ENCODE measurements around the gene VWA3A.
"Not testable (repeated sequence)": the region's sequence is repeated elsewhere in the genome, so short reads cannot be mapped to it uniquely, and the experiment has no call there.

The VWA3A gene

DNA sequence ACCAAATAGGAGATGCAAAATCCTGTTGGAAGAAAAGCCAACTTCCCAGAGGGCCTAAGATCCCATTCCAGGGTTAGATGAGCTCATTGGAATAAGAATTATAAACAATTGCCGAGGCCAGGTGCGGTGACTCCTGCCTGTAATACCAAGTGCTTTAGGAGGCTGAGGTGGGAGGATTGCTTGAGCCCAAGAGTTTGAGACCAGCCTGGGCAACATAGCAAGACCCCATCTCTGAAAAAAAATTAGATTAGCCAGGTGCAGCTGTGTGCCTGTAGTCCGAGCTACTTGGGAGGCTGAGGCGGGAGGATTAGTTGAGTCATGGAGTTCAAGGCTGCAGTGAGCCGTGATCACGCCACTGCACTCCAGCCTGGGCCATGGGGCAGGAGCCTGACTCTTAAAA, 52.2 kb downstream of the VWA3A start:
- Histone ChIP-seq H3K4me1 (ENCODE audit: control insufficient read depth, insufficient read depth, low read length) (no peaks in the 10 kb centered on the region), H3K36me3 (ENCODE audit: control insufficient read depth, insufficient read depth, low read length) (no peaks in the 10 kb centered on the region), H3K27me3 (ENCODE audit: control insufficient read depth, insufficient read depth, low read length) (no peaks in the 10 kb centered on the region), H3K9me3 (ENCODE audit: control insufficient read depth, insufficient read depth, low read length) (no peaks in the 10 kb centered on the region), H3K4me3 (ENCODE audit: low read depth, low read length) (no peak overlapping the region), H3K9ac (ENCODE audit: low read depth, low read length) (no peak overlapping the region)

DNA sequence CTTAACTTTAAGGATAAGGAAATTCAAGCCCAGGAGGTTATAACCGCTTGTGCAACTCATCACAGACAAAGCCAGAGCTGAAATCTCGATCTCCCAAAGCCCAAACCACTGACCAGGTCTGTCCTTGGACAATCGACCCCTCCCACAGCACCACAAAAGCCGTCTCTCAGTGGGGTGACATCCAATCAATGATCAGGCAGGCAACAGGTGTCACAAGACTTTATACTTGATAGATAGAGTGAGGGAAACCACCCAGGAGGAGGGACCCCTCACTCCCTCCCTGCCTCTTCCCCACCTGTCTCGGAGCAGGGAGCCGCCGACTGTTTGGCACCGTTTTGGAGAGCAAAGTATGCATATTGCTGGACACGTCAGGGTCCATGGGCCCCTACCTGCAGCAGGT, 55.5 kb downstream of the VWA3A start:
- no peak overlapping the region for H3K4me3 ChIP-seq (ENCODE audit: low read depth, low read length)
- H3K27me3 ChIP-seq (ENCODE audit: control insufficient read depth, insufficient read depth, low read length): no peaks in the 10 kb centered on the region
- H3K9ac ChIP-seq (ENCODE audit: low read depth, low read length): no peak overlapping the region
- H3K9me3 ChIP-seq (ENCODE audit: control insufficient read depth, insufficient read depth, low read length): no peaks in the 10 kb centered on the region
- no peaks in the 10 kb centered on the region for H3K4me1 ChIP-seq (ENCODE audit: control insufficient read depth, insufficient read depth, low read length)
- H3K36me3 ChIP-seq (ENCODE audit: control insufficient read depth, insufficient read depth, low read length): no peaks in the 10 kb centered on the region

DNA sequence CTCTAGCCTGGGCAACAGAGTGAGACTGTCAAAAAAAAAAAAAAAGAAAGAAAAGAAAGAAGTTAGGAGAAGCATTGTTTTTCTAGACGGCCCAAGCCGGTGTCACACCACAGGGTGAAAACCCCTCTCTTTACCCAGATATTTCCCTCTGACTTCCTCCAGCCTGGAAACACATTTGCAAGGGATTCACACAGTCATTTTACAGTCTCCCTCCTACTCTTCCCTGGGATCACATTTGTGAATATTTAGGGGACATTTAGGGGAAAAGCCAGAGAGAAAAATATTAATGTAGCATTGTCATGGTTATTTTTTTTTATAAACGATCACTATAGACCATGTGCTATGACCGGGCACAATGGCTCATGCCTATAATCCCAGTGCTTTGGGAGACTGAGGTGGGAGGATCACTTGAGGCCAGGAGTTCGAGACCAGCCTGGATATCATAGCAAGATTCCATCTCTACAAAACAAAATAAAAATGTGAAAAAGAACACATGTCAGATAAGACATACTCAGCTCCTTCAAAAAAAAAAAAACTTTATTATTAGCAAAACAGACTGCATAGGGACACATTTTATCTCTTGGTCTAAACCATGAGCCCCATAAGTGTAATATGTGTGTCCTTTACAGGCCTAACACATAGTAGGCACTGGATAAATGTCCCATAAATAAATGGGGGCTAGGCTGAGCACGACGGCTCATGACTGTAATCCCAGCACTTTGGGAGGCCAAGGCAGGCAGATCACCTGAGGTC, 59.1 kb downstream of the VWA3A start:
- no peaks in the 10 kb centered on the region for H3K27me3 ChIP-seq (ENCODE audit: control insufficient read depth, insufficient read depth, low read length)
- no peak overlapping the region for H3K9ac ChIP-seq (ENCODE audit: low read depth, low read length)
- H3K4me3 ChIP-seq (ENCODE audit: low read depth, low read length): no peak overlapping the region
- H3K4me1 ChIP-seq (ENCODE audit: control insufficient read depth, insufficient read depth, low read length): no peaks in the 10 kb centered on the region
- H3K9me3 ChIP-seq (ENCODE audit: control insufficient read depth, insufficient read depth, low read length): no peaks in the 10 kb centered on the region
- no peaks in the 10 kb centered on the region for H3K36me3 ChIP-seq (ENCODE audit: control insufficient read depth, insufficient read depth, low read length)

DNA sequence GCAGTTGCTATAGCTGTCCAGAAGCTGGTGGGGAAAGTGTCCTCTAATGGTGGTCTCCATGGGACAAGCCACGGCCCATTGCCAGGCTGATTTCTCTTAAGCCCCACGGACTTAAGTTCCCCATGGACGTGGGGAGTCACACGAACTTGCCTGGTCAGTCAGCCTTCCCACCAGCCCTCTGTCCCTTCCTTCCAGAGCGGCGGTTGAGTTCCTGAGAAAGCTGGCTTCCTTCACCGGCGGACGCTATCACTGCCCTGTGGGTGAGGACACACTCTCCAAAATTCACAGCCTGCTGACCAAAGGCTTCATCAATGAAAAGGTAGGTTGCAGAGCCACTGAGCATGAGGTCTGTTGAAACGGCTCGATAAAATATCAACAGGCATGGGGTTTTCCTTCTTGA, 60.0 kb downstream of the VWA3A start:
- Histone ChIP-seq H3K4me1 (ENCODE audit: control insufficient read depth, insufficient read depth, low read length) (no peaks in the 10 kb centered on the region), H3K36me3 (ENCODE audit: control insufficient read depth, insufficient read depth, low read length) (no peaks in the 10 kb centered on the region), H3K9me3 (ENCODE audit: control insufficient read depth, insufficient read depth, low read length) (no peaks in the 10 kb centered on the region), H3K4me3 (ENCODE audit: low read depth, low read length) (no peak overlapping the region), H3K27me3 (ENCODE audit: control insufficient read depth, insufficient read depth, low read length) (no peaks in the 10 kb centered on the region), H3K9ac (ENCODE audit: low read depth, low read length) (no peak overlapping the region)

DNA sequence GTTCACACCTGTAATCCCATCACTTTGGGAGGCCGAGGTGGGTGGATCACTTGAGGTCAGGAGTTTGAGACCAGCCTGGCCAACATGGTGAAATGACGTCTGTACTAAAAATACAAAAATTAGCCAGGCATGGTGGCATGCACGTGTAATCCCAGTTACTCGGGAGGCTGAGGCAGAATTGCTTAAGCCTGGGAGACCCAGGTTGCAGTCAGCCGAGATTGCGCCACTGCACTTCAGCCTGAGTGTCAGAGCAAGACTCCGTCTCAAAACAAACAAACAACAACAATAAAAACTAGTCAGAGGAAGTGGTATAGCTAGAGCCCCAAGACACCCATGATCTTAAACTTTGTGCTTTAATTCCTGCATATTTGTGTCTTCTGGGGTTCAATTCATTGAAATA, 60.7 kb downstream of the VWA3A start:
- H3K36me3 ChIP-seq (ENCODE audit: control insufficient read depth, insufficient read depth, low read length); H3K9me3 ChIP-seq (ENCODE audit: control insufficient read depth, insufficient read depth, low read length); H3K9ac ChIP-seq (ENCODE audit: low read depth, low read length); H3K4me3 ChIP-seq (ENCODE audit: low read depth, low read length); H3K27me3 ChIP-seq (ENCODE audit: control insufficient read depth, insufficient read depth, low read length); H3K4me1 ChIP-seq (ENCODE audit: control insufficient read depth, insufficient read depth, low read length): not testable (repeated sequence)

DNA sequence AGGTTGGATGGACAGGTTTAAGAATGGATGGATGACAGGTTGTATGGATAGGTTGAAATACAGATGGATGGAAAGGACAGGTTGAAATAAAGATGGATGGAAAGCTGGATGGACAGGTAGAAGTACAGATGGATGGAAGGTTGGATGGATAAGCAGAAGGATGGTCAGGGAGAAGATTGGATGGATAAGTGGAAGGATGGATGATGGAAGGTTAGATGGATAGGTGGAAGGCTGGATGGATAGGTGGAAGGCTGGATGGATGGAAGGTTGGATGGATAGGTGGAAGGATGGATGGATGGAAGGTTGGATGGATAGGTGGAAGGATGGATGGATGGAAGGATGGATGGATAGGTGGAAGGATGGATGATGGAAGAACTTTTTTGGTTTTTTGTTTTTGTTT, 69.1 kb downstream of the VWA3A start:
- no peak overlapping the region for H3K4me3 ChIP-seq (ENCODE audit: low read depth, low read length)

DNA sequence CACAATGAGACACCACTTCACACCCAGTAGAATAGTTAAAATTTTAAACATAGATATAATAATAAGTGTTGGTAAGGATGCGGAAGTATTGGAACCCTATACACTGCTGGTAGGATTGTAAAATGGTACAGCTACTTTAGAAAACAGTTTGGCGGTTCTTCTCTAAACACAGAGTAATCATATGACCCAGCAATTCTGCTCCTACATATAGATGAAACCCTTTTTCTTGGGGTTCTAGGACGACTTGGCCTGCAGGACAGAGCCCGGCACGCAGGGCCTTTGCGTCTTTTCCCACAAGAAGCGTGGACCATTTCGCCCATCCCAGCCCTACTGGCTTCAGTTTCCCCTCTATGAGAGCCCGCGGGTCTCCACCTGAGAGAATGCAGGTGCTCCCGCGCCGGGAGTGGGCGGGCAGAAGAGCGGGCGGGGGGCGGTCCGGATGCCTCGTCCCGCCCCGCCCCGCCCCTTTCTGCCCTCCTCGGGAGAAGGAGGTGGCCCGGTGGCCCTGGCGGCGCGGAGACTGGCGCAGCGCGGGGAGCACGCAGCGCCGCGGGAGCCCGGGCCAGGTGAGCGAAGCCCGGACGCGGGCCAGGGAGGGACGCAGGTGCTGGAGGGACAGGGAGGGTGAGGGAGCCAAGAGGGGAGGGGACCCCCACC, 69.8 kb downstream of the VWA3A start, which contains the start of gene SDR42E2:
Gene SDR42E2 (plus strand): TSS at position 508 of the 657 bp plus-strand sequence. CDS start 3,077 bp downstream, outside the sequence.
- Histone ChIP-seq H3K9ac (ENCODE audit: low read depth, low read length) (no peak within 1 kb of the TSS), H3K9me3 (ENCODE audit: control insufficient read depth, insufficient read depth, low read length) (no peaks in the 10 kb centered on the region), H3K4me1 (ENCODE audit: control insufficient read depth, insufficient read depth, low read length) (no peaks in the 10 kb centered on the region), H3K36me3 (ENCODE audit: control insufficient read depth, insufficient read depth, low read length) (no peaks in the 10 kb centered on the region), H3K27me3 (ENCODE audit: control insufficient read depth, insufficient read depth, low read length) (peaks cover 31% of the 10 kb centered on the region), H3K4me3 (ENCODE audit: low read depth, low read length) (peak within 1 kb of the TSS; percentile 63)

More for the DNA sequence above, 69.1 kb downstream of the VWA3A start:
- no peak overlapping the region for H3K9ac ChIP-seq (ENCODE audit: low read depth, low read length)
- peaks cover 31% of the 10 kb centered on the region for H3K27me3 ChIP-seq (ENCODE audit: control insufficient read depth, insufficient read depth, low read length)
- H3K9me3 ChIP-seq (ENCODE audit: control insufficient read depth, insufficient read depth, low read length): no peaks in the 10 kb centered on the region
- no peaks in the 10 kb centered on the region for H3K36me3 ChIP-seq (ENCODE audit: control insufficient read depth, insufficient read depth, low read length)
- no peaks in the 10 kb centered on the region for H3K4me1 ChIP-seq (ENCODE audit: control insufficient read depth, insufficient read depth, low read length)

DNA sequence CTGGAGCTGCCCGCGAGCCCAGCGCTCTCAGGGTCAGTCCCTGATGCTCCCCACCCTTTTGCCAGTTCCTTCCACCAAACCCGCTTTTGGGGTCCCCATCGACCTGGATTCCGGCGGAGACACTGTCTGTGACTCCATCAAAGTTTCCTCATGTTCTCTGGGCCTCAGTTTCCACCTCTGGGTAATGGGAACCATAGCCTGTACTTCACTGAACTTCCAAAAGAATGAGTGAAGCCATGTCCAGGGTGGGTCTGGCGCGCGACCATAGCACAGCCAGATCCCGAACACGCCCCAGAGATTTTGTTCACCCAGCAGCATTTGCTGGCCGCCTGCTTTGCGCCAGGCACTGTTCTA, 70.3 kb downstream of the VWA3A start:
- Histone ChIP-seq H3K9ac (ENCODE audit: low read depth, low read length) (no peak overlapping the region), H3K9me3 (ENCODE audit: control insufficient read depth, insufficient read depth, low read length) (no peaks in the 10 kb centered on the region), H3K4me1 (ENCODE audit: control insufficient read depth, insufficient read depth, low read length) (no peaks in the 10 kb centered on the region), H3K36me3 (ENCODE audit: control insufficient read depth, insufficient read depth, low read length) (no peaks in the 10 kb centered on the region), H3K4me3 (ENCODE audit: low read depth, low read length) (peak overlapping the region; percentile 63), H3K27me3 (ENCODE audit: control insufficient read depth, insufficient read depth, low read length) (peaks cover 31% of the 10 kb centered on the region)

DNA sequence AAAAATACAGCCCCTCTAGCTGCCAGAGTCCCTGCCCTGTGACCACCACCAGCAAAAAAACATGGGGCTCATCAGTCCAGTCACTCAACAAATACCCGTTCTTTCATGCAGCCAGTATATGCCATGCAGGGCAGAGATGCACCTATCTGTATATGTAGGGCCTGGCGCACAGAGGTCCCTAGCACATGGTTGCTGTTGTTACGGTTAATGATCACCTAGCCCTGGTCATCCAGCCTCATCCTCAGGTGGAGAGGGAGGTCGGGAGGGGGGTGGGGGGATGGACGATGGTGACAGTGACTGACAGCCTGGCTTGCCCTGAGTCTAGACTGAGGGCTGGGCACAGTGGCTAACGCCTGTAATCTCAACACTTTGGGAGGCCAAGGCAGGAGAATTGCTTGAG, 71.5 kb downstream of the VWA3A start:
- Histone ChIP-seq H3K36me3 (ENCODE audit: control insufficient read depth, insufficient read depth, low read length) (no peaks in the 10 kb centered on the region), H3K9me3 (ENCODE audit: control insufficient read depth, insufficient read depth, low read length) (no peaks in the 10 kb centered on the region), H3K4me1 (ENCODE audit: control insufficient read depth, insufficient read depth, low read length) (no peaks in the 10 kb centered on the region), H3K4me3 (ENCODE audit: low read depth, low read length) (no peak overlapping the region), H3K9ac (ENCODE audit: low read depth, low read length) (no peak overlapping the region), H3K27me3 (ENCODE audit: control insufficient read depth, insufficient read depth, low read length) (peaks cover 31% of the 10 kb centered on the region)

DNA sequence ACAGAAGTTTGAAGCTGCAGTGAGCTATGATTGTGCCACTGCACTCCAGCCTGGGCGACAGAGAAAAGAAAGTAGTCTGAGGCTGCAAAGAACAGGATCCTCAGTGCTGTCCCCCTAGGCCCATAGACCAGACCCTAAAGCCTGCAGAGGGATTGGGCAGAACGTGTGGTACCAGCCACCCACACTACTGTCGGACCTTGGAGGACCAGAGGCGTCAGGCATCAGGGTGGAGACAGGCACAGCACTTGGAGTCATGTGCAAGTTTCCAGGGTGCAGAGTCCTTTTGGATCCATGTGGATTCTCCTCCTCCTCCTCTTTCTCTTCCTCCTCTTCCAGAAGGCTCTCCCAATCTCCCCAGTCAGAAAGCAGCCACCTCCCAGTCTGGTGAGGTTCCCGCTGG, 72.1 kb downstream of the VWA3A start:
- no peaks in the 10 kb centered on the region for H3K9me3 ChIP-seq (ENCODE audit: control insufficient read depth, insufficient read depth, low read length)
- no peak overlapping the region for H3K4me3 ChIP-seq (ENCODE audit: low read depth, low read length)
- H3K36me3 ChIP-seq (ENCODE audit: control insufficient read depth, insufficient read depth, low read length): no peaks in the 10 kb centered on the region
- no peak overlapping the region for H3K9ac ChIP-seq (ENCODE audit: low read depth, low read length)
- H3K27me3 ChIP-seq (ENCODE audit: control insufficient read depth, insufficient read depth, low read length): peaks cover 31% of the 10 kb centered on the region
- H3K4me1 ChIP-seq (ENCODE audit: control insufficient read depth, insufficient read depth, low read length): no peaks in the 10 kb centered on the region

DNA sequence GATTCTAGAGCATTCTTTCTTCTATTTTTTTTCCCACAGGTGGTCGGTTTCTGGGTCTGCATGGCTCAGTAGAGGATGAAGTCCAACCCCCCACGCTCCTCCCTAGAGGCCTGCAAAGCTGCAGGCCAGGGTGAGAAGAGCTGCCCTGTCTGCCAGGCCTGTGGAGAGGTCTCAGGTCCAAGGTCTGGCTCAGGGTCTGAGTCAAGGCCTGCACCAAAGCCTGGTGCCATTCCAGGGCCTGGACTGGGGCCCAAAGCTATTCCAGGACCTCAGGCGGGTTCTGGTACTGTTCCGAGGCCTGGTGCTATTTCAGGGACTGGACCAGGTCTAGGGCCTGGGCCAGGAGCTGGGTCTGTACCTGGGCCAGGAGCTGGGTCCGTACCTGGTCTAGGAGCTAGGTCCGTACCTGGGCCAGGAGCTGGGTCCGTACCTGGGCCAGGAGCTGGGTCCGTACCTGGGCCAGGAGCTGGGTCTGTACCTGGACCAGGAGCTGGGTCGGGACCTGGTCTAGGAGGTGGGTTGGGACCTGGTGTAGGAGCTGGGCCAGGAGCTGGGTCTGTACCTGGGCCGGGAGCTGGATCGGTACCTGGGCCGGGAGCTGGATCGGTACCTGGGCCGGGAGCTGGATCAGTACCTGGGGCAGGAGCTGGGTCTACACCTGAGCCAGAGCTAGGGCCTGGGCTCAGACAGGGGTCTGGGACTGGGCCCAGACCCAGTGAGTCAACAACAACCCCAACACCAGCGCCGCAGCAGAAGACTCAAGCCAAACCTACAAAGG, 73.4 kb downstream of the VWA3A start:
- H3K36me3 ChIP-seq (ENCODE audit: control insufficient read depth, insufficient read depth, low read length): no peaks in the 10 kb centered on the region
- no peaks in the 10 kb centered on the region for H3K9me3 ChIP-seq (ENCODE audit: control insufficient read depth, insufficient read depth, low read length)
- no peak overlapping the region for H3K4me3 ChIP-seq (ENCODE audit: low read depth, low read length)

DNA sequence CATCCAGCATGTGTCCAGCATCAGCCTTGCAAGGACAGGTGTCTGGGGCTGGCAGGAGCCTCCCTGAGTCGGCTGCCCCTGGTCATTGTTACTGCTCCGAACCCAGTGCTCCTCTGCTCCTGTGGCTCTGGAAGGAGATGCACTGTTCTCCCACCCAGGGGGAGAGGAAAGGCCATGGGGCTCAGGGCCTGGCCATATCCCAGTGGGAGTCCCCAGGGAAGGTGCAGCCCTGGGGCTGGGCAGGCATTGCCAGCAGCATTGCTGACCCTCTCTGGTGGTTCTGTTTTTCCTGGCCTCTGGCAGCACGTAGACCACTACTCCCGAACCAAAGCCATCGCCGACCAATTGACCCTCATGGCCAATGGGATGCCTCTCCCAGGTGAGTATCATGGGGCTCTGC, 79.6 kb downstream of the VWA3A start:
- Histone ChIP-seq H3K27me3 (ENCODE audit: control insufficient read depth, insufficient read depth, low read length) (no peaks in the 10 kb centered on the region), H3K9me3 (ENCODE audit: control insufficient read depth, insufficient read depth, low read length) (no peaks in the 10 kb centered on the region), H3K9ac (ENCODE audit: low read depth, low read length) (no peak overlapping the region), H3K36me3 (ENCODE audit: control insufficient read depth, insufficient read depth, low read length) (no peaks in the 10 kb centered on the region), H3K4me3 (ENCODE audit: low read depth, low read length) (no peak overlapping the region), H3K4me1 (ENCODE audit: control insufficient read depth, insufficient read depth, low read length) (no peaks in the 10 kb centered on the region)

More for the DNA sequence above, 73.4 kb downstream of the VWA3A start:
- Histone ChIP-seq H3K4me1 (ENCODE audit: control insufficient read depth, insufficient read depth, low read length) (no peaks in the 10 kb centered on the region), H3K27me3 (ENCODE audit: control insufficient read depth, insufficient read depth, low read length) (peaks cover 21% of the 10 kb centered on the region), H3K9ac (ENCODE audit: low read depth, low read length) (no peak overlapping the region)

All from iPS-15b (cell line).